Tibial nerve (tissue), 3 donors: ENCODE measurements around the gene GDPGP1.

Experiments used
- CTCF ChIP-seq, 5 experiments: fragments of 200-600 bp in 3 of 5; fragments of 450-650 bp in 2 of 5; sonication (generic) in 3 of 5; IDR thresholded peaks; one replicate each; pipeline ENCODE4 v1.5.1; 2016 to 2019; ENCODE audit warnings: antibody characterized with exemption in 5 of 5, mild to moderate bottlenecking in 3 of 5, moderate library complexity in 2 of 5
- POLR2A ChIP-seq, 2 donors: fragments of 450-650 bp; IDR thresholded peaks; one replicate each; pipeline ENCODE4 v1.6.1; 2017; ENCODE audit warnings: antibody characterized with exemption in 2 of 2, mild to moderate bottlenecking in 2 of 2, moderate library complexity in 2 of 2

GRCh38 chr15:90210593-90210992 lies 23.4 kb upstream of the GDPGP1 start:
- TF ChIP-seq POLR2A (IDR thresholded peaks at IDR 0.05) (no peak), CTCF (IDR thresholded peaks at IDR 0.05) (no peak)
